Astrocyte of the spinal cord (primary cell): Measurements from ENCODE around the gene MRPS2.
"Not testable (repeated sequence)": the region's sequence is repeated elsewhere in the genome, so short reads cannot be mapped to it uniquely, and the experiment has no call there.

Experiments used
- DNase-seq: peaks from one replicate; pipeline ENCODE4 v3.0.0; 2011; ENCODE audit warnings: low read depth, low spot score
- H3K4me3 ChIP-seq: 2 replicates; pipeline ENCODE4 v1.5.1; 2011; ENCODE audit warnings: low read depth, mild to moderate bottlenecking, low read length, moderate library complexity
- in situ Hi-C: cut with HindIII; loops from 2 replicates; pipeline ENCODE4 v1.10.0; 2017; ENCODE audit warnings: low sequenced_read_pairs
- TF ChIP-seq, protein P1 (sequence below): IDR thresholded peaks from 2 replicates; pipeline ENCODE4 v1.5.1; 2012; ENCODE audit warnings: low read depth, mild to moderate bottlenecking, low read length, inconsistent platforms

Gene MRPS2

DNA sequence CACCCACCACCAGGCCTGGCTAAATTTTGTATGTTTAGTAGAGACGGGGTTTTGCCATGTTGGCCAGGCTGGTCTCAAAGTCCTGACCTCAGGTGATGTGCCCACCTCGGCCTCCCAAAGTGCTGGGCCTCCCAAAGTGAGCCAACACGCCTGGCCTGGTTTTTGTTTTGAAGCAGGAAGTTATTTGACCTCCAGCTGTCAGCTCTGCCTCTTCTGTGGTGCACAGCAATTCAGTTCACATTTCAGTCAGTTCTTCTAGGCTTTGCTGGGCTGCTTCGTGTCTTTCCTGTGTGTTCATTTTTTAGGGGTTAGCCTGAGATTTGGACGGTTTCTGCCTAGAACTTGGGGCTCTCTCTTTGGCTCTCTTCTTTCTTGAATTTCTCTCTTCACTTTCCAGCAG, 29.7 kb downstream of the MRPS2 start:
- TF ChIP-seq, protein P1, sequence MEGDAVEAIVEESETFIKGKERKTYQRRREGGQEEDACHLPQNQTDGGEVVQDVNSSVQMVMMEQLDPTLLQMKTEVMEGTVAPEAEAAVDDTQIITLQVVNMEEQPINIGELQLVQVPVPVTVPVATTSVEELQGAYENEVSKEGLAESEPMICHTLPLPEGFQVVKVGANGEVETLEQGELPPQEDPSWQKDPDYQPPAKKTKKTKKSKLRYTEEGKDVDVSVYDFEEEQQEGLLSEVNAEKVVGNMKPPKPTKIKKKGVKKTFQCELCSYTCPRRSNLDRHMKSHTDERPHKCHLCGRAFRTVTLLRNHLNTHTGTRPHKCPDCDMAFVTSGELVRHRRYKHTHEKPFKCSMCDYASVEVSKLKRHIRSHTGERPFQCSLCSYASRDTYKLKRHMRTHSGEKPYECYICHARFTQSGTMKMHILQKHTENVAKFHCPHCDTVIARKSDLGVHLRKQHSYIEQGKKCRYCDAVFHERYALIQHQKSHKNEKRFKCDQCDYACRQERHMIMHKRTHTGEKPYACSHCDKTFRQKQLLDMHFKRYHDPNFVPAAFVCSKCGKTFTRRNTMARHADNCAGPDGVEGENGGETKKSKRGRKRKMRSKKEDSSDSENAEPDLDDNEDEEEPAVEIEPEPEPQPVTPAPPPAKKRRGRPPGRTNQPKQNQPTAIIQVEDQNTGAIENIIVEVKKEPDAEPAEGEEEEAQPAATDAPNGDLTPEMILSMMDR: no peak
- DNase-seq: no peak
- in situ Hi-C loops: no loop called here

DNA sequence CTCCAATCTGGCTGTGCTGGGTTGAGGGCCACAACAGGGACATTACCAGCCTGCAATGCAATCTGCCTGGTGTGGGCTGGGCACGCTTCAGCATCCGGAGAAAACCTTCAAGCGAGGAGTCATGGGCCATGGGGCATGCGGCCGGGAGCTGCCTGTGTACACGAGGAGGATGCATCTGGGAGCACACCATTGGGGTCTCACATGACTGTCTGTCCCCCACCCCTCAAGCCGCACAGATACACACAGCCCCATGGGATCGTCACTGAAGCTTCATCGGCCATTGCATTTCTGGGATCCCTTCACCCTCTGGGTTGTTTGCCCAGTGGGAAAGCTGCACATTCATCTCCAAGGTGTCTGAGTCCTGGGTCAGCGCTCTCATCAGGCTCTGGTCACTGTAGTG, 30.6 kb downstream of the MRPS2 start:
- DNase-seq: no peak
- TF ChIP-seq, protein P1: no peak
- H3K4me3 ChIP-seq: no peak overlapping the region
- in situ Hi-C loops: no loop called here

More for the DNA sequence above, 29.7 kb downstream of the MRPS2 start:
- no peak overlapping the region for H3K4me3 ChIP-seq

DNA sequence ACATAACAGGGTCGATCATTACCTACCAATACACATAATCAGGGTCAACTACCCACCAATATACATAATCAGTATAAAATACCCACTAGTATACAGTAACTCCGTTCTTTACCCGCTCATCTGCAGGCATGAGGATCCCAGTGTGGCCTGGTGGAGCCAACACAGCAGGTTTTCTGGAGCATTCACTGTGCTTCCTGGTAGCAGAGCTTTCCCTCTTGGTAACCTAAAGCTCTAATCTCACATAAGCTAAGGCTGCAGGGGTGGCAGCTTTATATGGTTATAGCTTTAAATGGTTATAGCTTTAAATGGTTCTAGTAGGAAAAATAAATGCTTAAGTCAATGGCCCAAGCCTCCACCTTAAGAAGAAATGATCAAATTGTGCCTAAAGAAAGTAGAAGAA, 32.6 kb downstream of the MRPS2 start:
- in situ Hi-C loops: no loop called here
- DNase-seq: no peak
- TF ChIP-seq, protein P1: no peak
- no peak overlapping the region for H3K4me3 ChIP-seq

DNA sequence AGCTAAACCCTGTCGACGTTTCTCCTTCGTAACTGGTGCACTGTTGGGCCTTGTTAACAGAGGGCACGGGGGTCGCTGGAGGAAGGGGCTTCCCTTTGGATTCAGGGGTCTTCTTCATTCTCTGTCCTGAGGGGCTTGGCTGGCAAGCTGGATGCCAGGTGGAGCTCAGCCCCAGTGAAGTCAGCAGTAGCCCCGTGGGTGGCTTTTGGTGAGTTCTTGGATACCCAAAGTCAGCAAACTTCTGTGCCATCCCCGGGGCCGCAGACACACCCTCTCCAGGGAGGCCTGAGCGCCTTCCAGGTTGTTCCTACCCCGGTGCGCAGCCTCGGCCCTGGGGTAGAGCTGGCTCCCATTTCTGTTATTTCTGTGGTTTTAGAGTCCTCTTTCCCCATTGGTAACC, 33.2 kb downstream of the MRPS2 start:
- in situ Hi-C loops: no loop called here
- DNase-seq: no peak
- TF ChIP-seq, protein P1: no peak
- no peak overlapping the region for H3K4me3 ChIP-seq

DNA sequence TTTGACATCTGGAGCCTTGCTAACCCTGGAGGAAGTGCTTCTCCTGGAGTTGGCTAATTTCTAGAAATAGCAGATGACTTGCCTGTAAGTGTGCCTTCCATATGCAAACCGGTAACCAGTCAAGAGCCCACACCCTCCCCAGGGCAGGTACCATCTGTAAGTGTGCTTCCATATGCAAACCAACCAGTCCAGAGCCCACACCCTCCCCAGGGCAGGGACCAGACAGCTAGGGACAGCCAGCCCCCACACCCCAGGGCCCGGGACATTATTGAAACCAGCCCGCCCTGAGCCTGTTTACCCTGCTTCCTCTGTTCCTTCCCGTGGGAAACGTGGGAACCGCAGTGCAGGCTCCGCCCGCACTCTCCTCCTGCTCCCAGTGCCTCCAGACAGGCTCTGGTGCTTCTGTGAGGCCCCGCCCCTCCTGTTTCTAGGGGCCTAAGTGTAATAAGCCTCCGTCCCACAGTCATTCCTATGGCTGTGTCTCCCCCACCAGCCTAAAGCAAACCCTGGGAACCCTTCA, 33.8 kb downstream of the MRPS2 start:
- H3K4me3 ChIP-seq, DNase-seq, in situ Hi-C loops: not testable (repeated sequence)

DNA sequence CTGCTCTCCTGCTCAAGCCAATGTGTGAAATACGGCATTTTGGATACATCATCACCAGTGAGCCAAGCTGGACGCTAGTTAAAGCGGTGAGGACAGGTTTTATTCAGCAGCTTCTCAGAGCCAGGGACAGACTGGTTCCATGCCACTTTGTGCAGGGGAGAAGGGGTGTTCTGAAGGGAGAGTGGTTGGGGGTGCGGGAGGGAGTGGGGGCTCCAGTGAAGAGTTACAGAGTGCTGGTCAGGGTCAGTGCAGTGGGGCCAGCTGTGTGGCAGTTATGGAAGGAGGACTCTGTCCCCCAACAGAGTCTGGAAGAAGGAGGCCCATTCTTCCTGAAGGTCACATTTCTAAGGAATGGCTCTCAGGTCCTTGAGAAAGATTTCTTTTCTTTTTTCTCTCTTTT, 34.3 kb downstream of the MRPS2 start:
- in situ Hi-C loops, DNase-seq, H3K4me3 ChIP-seq: not testable (repeated sequence)

DNA sequence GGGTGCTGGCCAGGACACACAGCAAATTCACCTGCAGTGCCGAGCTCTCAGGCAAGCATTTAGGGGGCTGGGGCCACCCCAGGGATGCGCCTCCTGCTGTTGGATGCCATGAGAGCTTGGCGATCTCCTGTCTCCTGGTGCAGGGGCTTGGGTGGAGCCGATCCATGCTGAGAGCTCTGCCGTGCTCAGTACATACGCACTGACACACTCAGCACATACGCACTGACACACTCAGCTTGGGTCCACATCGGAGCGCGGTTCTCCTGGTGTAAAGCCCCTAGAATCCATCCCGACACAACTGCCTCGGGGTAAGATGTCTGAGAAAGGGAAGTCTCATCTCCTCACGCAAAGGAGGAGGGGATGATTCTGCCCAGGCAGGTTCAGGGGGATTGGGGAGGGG, 35.1 kb downstream of the MRPS2 start:
- in situ Hi-C loops, DNase-seq, H3K4me3 ChIP-seq: not testable (repeated sequence)

DNA sequence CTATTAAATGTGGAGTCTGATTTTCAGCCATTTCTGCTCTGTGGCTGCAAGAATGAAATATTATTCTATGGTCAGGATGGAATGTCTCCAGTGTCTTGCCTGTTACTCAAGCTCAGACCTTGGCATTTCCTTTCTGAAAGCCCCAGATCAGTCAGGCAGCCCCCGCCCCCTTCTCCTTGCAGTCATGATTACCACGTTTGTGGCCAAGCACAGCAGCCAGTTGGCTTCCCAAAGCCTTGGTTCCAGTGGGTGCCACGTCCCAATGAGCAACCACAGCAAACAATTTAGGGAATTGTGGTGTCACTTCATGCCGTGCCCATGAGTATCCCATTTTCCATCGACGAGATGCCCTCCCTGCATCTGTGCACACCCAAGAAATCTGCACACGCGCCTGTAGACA, 35.7 kb downstream of the MRPS2 start:
- DNase-seq: peak; percentile 29
- in situ Hi-C loops: no loop called here
- TF ChIP-seq, protein P1: no peak
- H3K4me3 ChIP-seq: no peak overlapping the region

DNA sequence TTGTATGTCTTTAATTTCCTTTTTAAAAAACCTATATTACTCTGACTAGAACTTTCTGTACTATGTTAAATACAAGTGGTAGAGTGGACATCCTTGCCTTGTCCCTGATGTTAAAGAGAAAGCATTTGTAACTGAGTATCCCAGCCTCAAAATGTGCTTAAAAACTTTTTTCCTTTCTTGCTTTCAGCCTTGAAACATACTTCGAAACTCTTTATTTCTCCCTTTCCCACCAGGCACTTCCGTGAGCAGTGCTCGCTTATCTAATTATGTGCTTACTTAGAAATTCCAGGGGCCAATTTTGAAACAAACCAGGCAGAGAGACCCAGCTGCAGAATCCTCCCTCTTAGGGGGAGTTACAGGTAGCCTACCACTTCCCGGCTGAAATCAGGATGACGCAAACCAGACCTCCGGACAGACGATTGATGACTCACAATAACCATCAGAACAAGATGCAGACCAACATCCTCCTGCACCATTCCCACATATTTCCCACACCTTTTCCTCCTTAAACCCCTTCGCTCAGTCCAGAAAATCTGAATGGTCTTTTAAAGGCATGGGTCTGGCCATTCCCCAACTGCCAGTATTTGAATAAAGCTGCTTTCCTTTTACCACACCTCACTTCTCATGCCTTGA, 42.9 kb downstream of the MRPS2 start:
- H3K4me3 ChIP-seq, in situ Hi-C loops, DNase-seq: not testable (repeated sequence)
